ENCODE results near the gene MDP1.

DNA sequence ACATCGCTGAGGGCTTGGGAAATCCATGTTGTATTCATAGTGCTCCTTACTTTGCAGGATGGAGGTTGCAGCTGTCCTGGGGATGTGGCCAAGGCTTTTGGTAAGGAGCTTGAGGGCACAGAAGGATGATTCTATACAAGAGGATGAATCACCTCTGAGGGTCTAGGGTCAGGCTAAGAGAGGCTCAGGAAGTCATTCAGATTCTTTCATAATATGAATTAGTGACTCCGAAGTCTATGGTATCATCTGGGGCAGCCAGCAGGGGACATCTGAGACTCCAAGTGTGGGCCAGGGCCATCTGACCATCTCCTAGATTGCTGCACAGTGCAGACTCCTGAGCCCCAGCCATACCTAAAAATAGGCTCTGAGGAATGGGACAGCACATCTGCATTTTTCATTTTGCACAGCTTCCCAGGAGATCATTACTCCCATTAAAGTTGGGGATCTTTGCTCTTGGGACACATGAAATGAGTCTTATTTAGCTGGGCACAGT is 21.6 kb upstream of the MDP1 start:
- TF ChIP-seq ZNF274 (IDR thresholded peaks at IDR 0.05; ENCODE audit: low read depth, low read length) (no peak), SUZ12 (IDR thresholded peaks at IDR 0.05; ENCODE audit: extremely low read depth, insufficient read depth, insufficient read length) (no peak)

All from NT2/D1 (cell line).